Coronary artery (tissue), 2 donors: ENCODE results near the gene G3BP2.
"Not testable (repeated sequence)": the region's sequence is repeated elsewhere in the genome, so short reads cannot be mapped to it uniquely, and the experiment has no call there.

Experiments
- DNase-seq: peaks from one replicate; pipeline ENCODE4 v3.0.0-alpha.2; 2017; ENCODE audit warnings: low spot score
- H3K27ac ChIP-seq, 2 donors: fragments of 200-600 bp; sonication (generic); one replicate each; pipeline ENCODE4 v1.5.1; 2016 to 2019
- H3K4me3 ChIP-seq: fragments of 200-600 bp; sonication (generic); 2 replicates; pipeline ENCODE4 v1.5.1; 2016; ENCODE audit warnings: mild to moderate bottlenecking, moderate library complexity
- CTCF ChIP-seq: fragments of 200-600 bp; sonication (generic); IDR thresholded peaks from one replicate; pipeline ENCODE4 v1.5.1; 2019; ENCODE audit warnings: antibody characterized with exemption

G3BP2 gene

GRCh38 chr4:75671802-75672421 is 1.3 kb downstream of the G3BP2 start:
- DNase-seq: no peak
- Histone ChIP-seq H3K27ac (peak overlapping the region; percentile 95 to 99), H3K4me3 (peak overlapping the region; percentile 94)
- no peak for TF ChIP-seq CTCF

GRCh38 chr4:75668596-75668995 is 4.6 kb downstream of the G3BP2 start:
- TF ChIP-seq CTCF: no peak
- H3K27ac ChIP-seq: no peak overlapping the region
- H3K4me3 ChIP-seq: no peak overlapping the region
- DNase-seq: no peak

- not testable (repeated sequence) for H3K4me3 ChIP-seq, DNase-seq, H3K27ac ChIP-seq
Measured at GRCh38 chr4:75667636-75668035, 5.6 kb downstream of the G3BP2 start.

- no peak for TF ChIP-seq CTCF
- no peak overlapping the region for H3K4me3 ChIP-seq
- H3K27ac ChIP-seq: no peak overlapping the region
- no peak for DNase-seq
Measured at GRCh38 chr4:75666299-75666698, 6.9 kb downstream of the G3BP2 start.

- H3K27ac ChIP-seq, DNase-seq: not testable (repeated sequence)
Measured at GRCh38 chr4:75664604-75665003, 8.6 kb downstream of the G3BP2 start.

GRCh38 chr4:75662626-75663025 is 10.6 kb downstream of the G3BP2 start:
- DNase-seq: no peak
- TF ChIP-seq CTCF: no peak
- Histone ChIP-seq H3K4me3 (no peak overlapping the region), H3K27ac (no peak overlapping the region)

More at GRCh38 chr4:75664604-75665003, 8.6 kb downstream of the G3BP2 start:
- not testable (repeated sequence) for H3K4me3 ChIP-seq

- Histone ChIP-seq H3K27ac (no peak overlapping the region), H3K4me3 (no peak overlapping the region)
- DNase-seq: no peak
- no peak for TF ChIP-seq CTCF
Measured at GRCh38 chr4:75660491-75660890, 12.7 kb downstream of the G3BP2 start.

- DNase-seq: no peak
- no peak for TF ChIP-seq CTCF
Measured at GRCh38 chr4:75659512-75660031, 13.6 kb downstream of the G3BP2 start.

More at GRCh38 chr4:75659512-75660031, 13.6 kb downstream of the G3BP2 start:
- Histone ChIP-seq H3K4me3 (no peak overlapping the region), H3K27ac (no peak overlapping the region)
